Keratinocyte (primary cell): ENCODE measurements around the gene AOPEP. TPM values are rescaled to one million over a fixed set of nuclear protein-coding genes. Genes with fewer than 3 reads are reported as not detected.

Source experiments
- DNase-seq: peaks from one replicate; pipeline ENCODE4 v3.0.0-alpha.2; 2011; ENCODE audit warnings: low read depth, missing footprints, low spot score
- FAIRE-seq: peaks from 2 replicates; lab custom pipeline; 2011; peaks lifted over from hg19 to GRCh38; lab: Jason Lieb, UNC
- H2AFZ ChIP-seq: 2 replicates; pipeline ENCODE4 v1.6.0; 2012; ENCODE audit warnings: low read length, control low read depth, inconsistent platforms; ENCODE audit not compliant: control insufficient read depth
- H3K27ac ChIP-seq: 2 replicates; pipeline ENCODE4 v1.5.1; 2011; ENCODE audit warnings: low read length; ENCODE audit not compliant: control insufficient read depth, insufficient read depth
- H3K27me3 ChIP-seq: 3 replicates; pipeline ENCODE4 v1.6.0; 2011; ENCODE audit warnings: low read length; ENCODE audit not compliant: control insufficient read depth, insufficient read depth; ENCODE audit errors: extremely low read depth
- H3K36me3 ChIP-seq, 2 experiments: 2 replicates in 1 of 2; 3 replicates in 1 of 2; pipeline ENCODE4 v1.5.1; 2011; ENCODE audit warnings: low read length in 2 of 2, mild to moderate bottlenecking in 1 of 2; ENCODE audit not compliant: control insufficient read depth in 2 of 2, insufficient read depth in 2 of 2; ENCODE audit errors: extremely low read depth in 1 of 2
- H3K4me1 ChIP-seq: 3 replicates; pipeline ENCODE4 v1.5.1; 2011; ENCODE audit warnings: low read length; ENCODE audit not compliant: control insufficient read depth, insufficient read depth; ENCODE audit errors: extremely low read depth
- H3K4me2 ChIP-seq: 3 replicates; pipeline ENCODE4 v1.6.0; 2011; ENCODE audit warnings: low read depth, low read length; ENCODE audit not compliant: control insufficient read depth, insufficient read depth; ENCODE audit errors: extremely low read depth
- H3K4me3 ChIP-seq, 3 experiments: fragments of 200-600 bp in 1 of 3; sonication (generic) in 1 of 3; 2 replicates in 2 of 3; 3 replicates in 1 of 3; pipeline ENCODE4 v1.5.1; 2011 to 2016; ENCODE audit warnings: low read length in 3 of 3, mild to moderate bottlenecking in 3 of 3, control low read depth in 2 of 3, inconsistent platforms in 1 of 3, low read depth in 1 of 3, mixed read lengths in 1 of 3, mixed run types in 1 of 3, moderate library complexity in 1 of 3; ENCODE audit not compliant: control insufficient read depth in 2 of 3, insufficient read depth in 2 of 3; ENCODE audit errors: extremely low read depth in 1 of 3
- H3K79me2 ChIP-seq: 2 replicates; pipeline ENCODE4 v1.6.0; 2012; ENCODE audit warnings: low read length; ENCODE audit not compliant: control insufficient read depth, insufficient read depth
- H3K9ac ChIP-seq: 3 replicates; pipeline ENCODE4 v1.6.0; 2011; ENCODE audit warnings: low read length; ENCODE audit not compliant: control insufficient read depth, insufficient read depth; ENCODE audit errors: extremely low read depth
- H3K9me1 ChIP-seq: 3 replicates; pipeline ENCODE4 v1.6.0; 2011; ENCODE audit warnings: low read length; ENCODE audit not compliant: control insufficient read depth, insufficient read depth; ENCODE audit errors: extremely low read depth
- H3K9me3 ChIP-seq: 2 replicates; pipeline ENCODE4 v1.5.1; 2012; ENCODE audit warnings: low read depth, low read length; ENCODE audit not compliant: control insufficient read depth
- H4K20me1 ChIP-seq: 3 replicates; pipeline ENCODE4 v1.6.0; 2011; ENCODE audit warnings: low read length; ENCODE audit not compliant: control insufficient read depth, insufficient read depth; ENCODE audit errors: extremely low read depth
- EZH2 ChIP-seq: IDR thresholded peaks from one replicate; pipeline ENCODE4 v1.6.1; 2012; ENCODE audit warnings: inconsistent platforms, mild to moderate bottlenecking, low read length, moderate library complexity
- dilution Hi-C: fragments of 300-500 bp; cut with MboI; formaldehyde crosslinking; loops from one replicate; pipeline ENCODE4 v1.7.0; 2020; ENCODE audit warnings: low sequenced_read_pairs; ENCODE audit not compliant: extremely low pct_ligation_motif_present
- polyA plus RNA-seq, 5 experiments: library from polyadenylated mRNA; depleted of rRNA in 3 of 5; stranded (reverse) in 3 of 5; stranded (forward) in 1 of 5; unstranded in 1 of 5; fragments of >200 nt; gene quantifications; 1 replicate in 1 of 5; 2 replicates in 3 of 5; 3 replicates in 1 of 5; pipeline versions ENCODE4 v1.2.1 to v1.2.3, GENCODE V29; 2011 to 2012; ENCODE audit warnings: missing spikeins in 2 of 5, low read depth in 1 of 5, low replicate concordance in 1 of 5
- TF ChIP-seq, protein P1 (sequence below), 3 experiments: IDR thresholded peaks in 1 of 3; conservative IDR thresholded peaks in 1 of 3; optimal IDR thresholded peaks in 1 of 3; 2 replicates in 2 of 3; 3 replicates in 1 of 3; pipeline versions ENCODE3 to v1.5.1; 2011; ENCODE audit warnings: low read length in 3 of 3, mild to moderate bottlenecking in 3 of 3, moderate library complexity in 2 of 3, control low read depth in 1 of 3, inconsistent platforms in 1 of 3; ENCODE audit not compliant: insufficient read depth in 2 of 3; ENCODE audit errors: extremely low read depth in 1 of 3

The AOPEP gene
- polyA plus RNA-seq, 1 donor (not counting 4 experiments of a cell fraction or from before 2014, with no cell fraction given): 27.0 TPM

DNA sequence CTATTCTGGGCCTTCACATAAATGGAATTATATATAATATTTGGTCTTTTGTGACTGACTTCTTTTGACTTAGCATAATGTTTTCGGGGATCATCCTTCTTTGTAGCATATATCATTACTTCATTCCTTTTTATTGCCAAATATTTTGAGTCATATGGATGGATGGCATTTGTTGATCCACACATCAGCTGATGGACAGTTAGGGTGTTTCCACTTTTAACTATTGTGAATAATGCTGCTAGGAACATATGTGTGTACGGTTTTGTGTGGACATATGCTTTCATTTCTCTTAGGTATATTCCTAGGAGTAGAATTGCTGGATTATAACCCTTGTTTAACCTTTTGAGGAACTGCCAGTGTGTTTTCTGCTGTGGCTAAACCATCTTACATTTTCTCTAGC, 341.4 kb downstream of the AOPEP start:
- TF ChIP-seq EZH2: no peak
- TF ChIP-seq, protein P1, sequence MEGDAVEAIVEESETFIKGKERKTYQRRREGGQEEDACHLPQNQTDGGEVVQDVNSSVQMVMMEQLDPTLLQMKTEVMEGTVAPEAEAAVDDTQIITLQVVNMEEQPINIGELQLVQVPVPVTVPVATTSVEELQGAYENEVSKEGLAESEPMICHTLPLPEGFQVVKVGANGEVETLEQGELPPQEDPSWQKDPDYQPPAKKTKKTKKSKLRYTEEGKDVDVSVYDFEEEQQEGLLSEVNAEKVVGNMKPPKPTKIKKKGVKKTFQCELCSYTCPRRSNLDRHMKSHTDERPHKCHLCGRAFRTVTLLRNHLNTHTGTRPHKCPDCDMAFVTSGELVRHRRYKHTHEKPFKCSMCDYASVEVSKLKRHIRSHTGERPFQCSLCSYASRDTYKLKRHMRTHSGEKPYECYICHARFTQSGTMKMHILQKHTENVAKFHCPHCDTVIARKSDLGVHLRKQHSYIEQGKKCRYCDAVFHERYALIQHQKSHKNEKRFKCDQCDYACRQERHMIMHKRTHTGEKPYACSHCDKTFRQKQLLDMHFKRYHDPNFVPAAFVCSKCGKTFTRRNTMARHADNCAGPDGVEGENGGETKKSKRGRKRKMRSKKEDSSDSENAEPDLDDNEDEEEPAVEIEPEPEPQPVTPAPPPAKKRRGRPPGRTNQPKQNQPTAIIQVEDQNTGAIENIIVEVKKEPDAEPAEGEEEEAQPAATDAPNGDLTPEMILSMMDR (optimal IDR thresholded peaks at IDR 0.05 in 1 of 3, IDR thresholded peaks at IDR 0.05 in 1 of 3, conservative IDR thresholded peaks at IDR 0.05 in 1 of 3; ENCODE audit: extremely low read depth in 1 of 3, insufficient read depth in 2 of 3, low read length in 3 of 3): no peak
- Histone ChIP-seq H3K27me3 (no peaks in the 10 kb centered on the region), H3K4me3 (no peak overlapping the region), H3K4me2 (no peak overlapping the region), H4K20me1 (no peaks in the 10 kb centered on the region), H3K4me1 (peaks cover 29% of the 10 kb centered on the region), H3K9me1 (peaks cover 2% of the 10 kb centered on the region), H2AFZ (no peak overlapping the region), H3K36me3 (peaks cover 29 to 30% of the 10 kb centered on the region in 2 experiments), H3K9ac (no peak overlapping the region), H3K27ac (no peak overlapping the region), H3K79me2 (peaks cover 87% of the 10 kb centered on the region), H3K9me3 (no peaks in the 10 kb centered on the region)
- FAIRE-seq (no peak), DNase-seq (no peak)
- dilution Hi-C loops: no loop called here

DNA sequence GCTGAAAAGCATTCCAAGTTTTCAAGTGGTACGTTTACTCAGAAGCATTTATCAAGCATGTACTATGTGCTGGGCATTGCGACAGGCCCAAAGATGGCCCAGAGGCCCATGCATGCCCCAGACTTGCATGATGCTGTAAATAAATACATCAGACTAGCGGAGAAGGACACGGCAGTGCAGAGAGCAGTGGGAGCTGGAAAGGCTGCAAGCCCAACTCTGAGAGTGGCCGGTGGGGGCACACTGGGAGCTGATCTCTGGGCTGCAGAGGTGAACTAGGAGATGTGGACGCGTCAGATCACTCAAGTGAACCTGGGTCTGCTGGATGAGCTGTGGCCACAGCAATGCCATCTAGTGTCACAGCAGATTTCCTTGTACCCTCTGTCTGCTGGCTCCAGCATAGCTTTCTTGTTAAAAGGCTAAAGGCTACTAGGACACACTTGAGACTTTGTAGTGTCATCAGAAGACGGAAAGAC, 344.1 kb downstream of the AOPEP start:
- TF ChIP-seq, protein P1 (optimal IDR thresholded peaks at IDR 0.05 in 1 of 3, IDR thresholded peaks at IDR 0.05 in 1 of 3, conservative IDR thresholded peaks at IDR 0.05 in 1 of 3; ENCODE audit: extremely low read depth in 1 of 3, insufficient read depth in 2 of 3, low read length in 3 of 3): no peak
- no peak for TF ChIP-seq EZH2
- Histone ChIP-seq H3K9me3 (no peaks in the 10 kb centered on the region), H2AFZ (no peak overlapping the region), H3K36me3 (peaks cover 25 to 35% of the 10 kb centered on the region in 2 experiments), H3K79me2 (peaks cover 87% of the 10 kb centered on the region), H3K4me2 (no peak overlapping the region), H3K9me1 (peaks cover 2% of the 10 kb centered on the region), H3K27ac (no peak overlapping the region), H3K27me3 (no peaks in the 10 kb centered on the region), H3K4me1 (peaks cover 6% of the 10 kb centered on the region), H4K20me1 (no peaks in the 10 kb centered on the region), H3K4me3 (no peak overlapping the region), H3K9ac (no peak overlapping the region)
- DNase-seq (no peak), FAIRE-seq (no peak)
- dilution Hi-C loops: no loop called here
